Subcutaneous abdominal adipose tissue (tissue), 5 donors: Measurements from ENCODE around the gene DSE.

Experiments used
- H3K27ac ChIP-seq: one replicate; pipeline ENCODE4 v1.7.0; 2013; ENCODE audit warnings: low read depth, mild to moderate bottlenecking, inconsistent platforms, low read length, moderate library complexity
- H3K27me3 ChIP-seq, 5 donors: one replicate each; pipeline ENCODE4 v1.7.0; 2013; ENCODE audit warnings: low read length in 5 of 5, inconsistent platforms in 1 of 5; ENCODE audit not compliant: control insufficient read depth in 5 of 5, insufficient read depth in 4 of 5
- H3K36me3 ChIP-seq, 5 donors: one replicate each; pipeline ENCODE4 v1.7.0; 2013; ENCODE audit warnings: low read length in 5 of 5; ENCODE audit not compliant: control insufficient read depth in 5 of 5, insufficient read depth in 5 of 5
- H3K4me1 ChIP-seq, 5 donors: one replicate each; pipeline ENCODE4 v1.7.0; 2013; ENCODE audit warnings: low read length in 5 of 5, mild to moderate bottlenecking in 3 of 5, moderate library complexity in 1 of 5; ENCODE audit not compliant: control insufficient read depth in 5 of 5, insufficient read depth in 5 of 5
- H3K4me3 ChIP-seq, 5 donors: one replicate each; pipeline ENCODE4 v1.7.0; 2013; ENCODE audit warnings: low read length in 5 of 5, low read depth in 1 of 5
- H3K9ac ChIP-seq, 5 donors: one replicate each; pipeline ENCODE4 v1.7.0; 2013; ENCODE audit warnings: low read length in 5 of 5, mild to moderate bottlenecking in 4 of 5, moderate library complexity in 3 of 5
- H3K9me3 ChIP-seq, 5 donors: one replicate each; pipeline ENCODE4 v1.7.0; 2013; ENCODE audit warnings: low read length in 5 of 5; ENCODE audit not compliant: control insufficient read depth in 5 of 5
- donor health status: healthy.
- donor health status: healthy.
- donor health status: healthy.
- donor health status: healthy.
- donor health status: healthy.

DSE gene

DNA sequence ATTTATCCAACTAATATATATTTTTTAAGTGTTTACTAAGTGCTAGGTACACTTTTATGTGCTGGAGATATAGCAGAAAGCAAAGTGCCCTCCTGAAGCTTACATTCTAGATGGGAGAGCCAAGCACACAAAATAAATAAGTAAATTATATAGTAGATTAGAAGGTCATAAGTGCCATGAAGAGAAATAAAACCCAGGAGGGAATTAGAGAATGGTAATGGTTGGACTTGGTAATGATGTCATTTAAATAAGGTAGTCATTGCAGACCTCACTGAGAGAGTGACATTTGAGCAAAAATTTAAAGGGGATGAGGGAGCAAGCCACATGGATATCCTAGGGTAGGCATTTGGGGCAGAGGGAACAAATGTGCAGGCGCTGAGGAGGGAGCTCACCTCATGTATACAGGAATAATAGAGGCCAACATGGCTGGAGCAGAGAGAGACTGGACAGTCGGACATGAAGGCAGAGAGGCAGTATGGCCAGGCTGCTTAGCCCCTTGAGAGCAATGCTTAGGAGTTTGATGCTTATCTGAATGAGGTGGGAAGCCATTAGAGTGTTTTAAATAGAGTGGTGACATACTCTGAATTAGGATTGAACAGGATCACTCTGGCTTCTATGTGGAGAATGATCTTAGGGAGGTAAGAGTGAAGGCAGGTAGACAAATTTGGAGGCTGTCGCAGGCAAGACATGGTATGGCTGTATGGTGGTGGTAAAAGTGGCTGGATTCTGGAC, 14.1 kb downstream of the DSE start:
- H3K4me1 ChIP-seq: peaks cover 4 to 53% (median 39%) of the 10 kb centered on the region in 5 donors
- H3K27me3 ChIP-seq: no peaks in the 10 kb centered on the region
- no peak overlapping the region for H3K9ac ChIP-seq
- H3K9me3 ChIP-seq: no peaks in the 10 kb centered on the region
- peak overlapping the region; percentile 66 for H3K27ac ChIP-seq
- no peak overlapping the region for H3K4me3 ChIP-seq
- H3K36me3 ChIP-seq: no peaks in the 10 kb centered on the region

- Histone ChIP-seq H3K36me3 (no peaks in the 10 kb centered on the region), H3K4me3 (no peak overlapping the region), H3K27me3 (no peaks in the 10 kb centered on the region), H3K9ac (no peak overlapping the region), H3K4me1 (peaks cover 4 to 53% (median 38%) of the 10 kb centered on the region in 5 donors), H3K27ac (peak overlapping the region; percentile 66), H3K9me3 (no peaks in the 10 kb centered on the region)
These were observed 14.7 kb downstream of the DSE start for GRCh38 chr6:116385459-116385802.

- Histone ChIP-seq H3K27ac (peak overlapping the region; percentile 66), H3K36me3 (no peaks in the 10 kb centered on the region), H3K27me3 (no peaks in the 10 kb centered on the region), H3K4me1 (peaks cover 4 to 56% (median 38%) of the 10 kb centered on the region in 5 donors), H3K4me3 (no peak overlapping the region), H3K9ac (peak overlapping the region in 1 of 5 donors; percentile 45), H3K9me3 (no peaks in the 10 kb centered on the region)
These were observed 15.2 kb downstream of the DSE start for GRCh38 chr6:116385921-116386320.

GRCh38 chr6:116386581-116387299, 16.0 kb downstream of the DSE start:
- H3K27ac ChIP-seq: peak overlapping the region; percentile 66
- H3K4me3 ChIP-seq: no peak overlapping the region

GRCh38 chr6:116387374-116387773, 16.6 kb downstream of the DSE start:
- no peaks in the 10 kb centered on the region for H3K36me3 ChIP-seq
- no peaks in the 10 kb centered on the region for H3K9me3 ChIP-seq
- peak overlapping the region; percentile 66 for H3K27ac ChIP-seq
- peaks cover 4 to 64% (median 43%) of the 10 kb centered on the region in 5 donors for H3K4me1 ChIP-seq
- no peaks in the 10 kb centered on the region for H3K27me3 ChIP-seq
- H3K4me3 ChIP-seq: no peak overlapping the region
- no peak overlapping the region for H3K9ac ChIP-seq

More at GRCh38 chr6:116386581-116387299, 16.0 kb downstream of the DSE start:
- Histone ChIP-seq H3K4me1 (peaks cover 4 to 58% (median 38%) of the 10 kb centered on the region in 5 donors), H3K27me3 (no peaks in the 10 kb centered on the region), H3K9me3 (no peaks in the 10 kb centered on the region), H3K9ac (peak overlapping the region in 2 of 5 donors; percentile 0 to 45), H3K36me3 (no peaks in the 10 kb centered on the region)

- no peaks in the 10 kb centered on the region for H3K36me3 ChIP-seq
- no peaks in the 10 kb centered on the region for H3K9me3 ChIP-seq
- no peak overlapping the region for H3K9ac ChIP-seq
- no peaks in the 10 kb centered on the region for H3K27me3 ChIP-seq
- peaks cover 7 to 67% (median 47%) of the 10 kb centered on the region in 5 donors for H3K4me1 ChIP-seq
- peak overlapping the region; percentile 54 for H3K27ac ChIP-seq
- H3K4me3 ChIP-seq: no peak overlapping the region
These were observed 18.2 kb downstream of the DSE start for GRCh38 chr6:116388924-116389323.

DNA sequence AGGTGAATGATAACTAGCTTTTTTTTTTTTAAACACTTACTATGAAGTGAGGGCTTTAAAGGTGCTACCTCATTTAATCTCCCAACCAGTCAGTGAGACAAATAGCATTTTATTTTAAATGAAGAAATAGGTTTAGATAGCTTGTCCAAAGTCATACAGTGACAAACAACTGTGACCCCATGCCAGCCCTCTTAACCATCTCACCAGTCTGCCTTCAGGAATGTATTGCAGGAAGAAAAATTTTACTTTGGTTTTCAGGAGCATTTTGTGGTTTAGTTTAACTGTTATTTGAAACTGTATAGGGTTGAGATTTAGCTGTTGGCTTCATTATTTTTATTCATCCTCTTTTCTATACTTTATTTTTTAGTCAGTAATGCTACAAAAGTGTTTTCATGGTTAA, 18.6 kb downstream of the DSE start:
- no peaks in the 10 kb centered on the region for H3K36me3 ChIP-seq
- H3K27me3 ChIP-seq: no peaks in the 10 kb centered on the region
- no peaks in the 10 kb centered on the region for H3K9me3 ChIP-seq
- H3K4me3 ChIP-seq: no peak overlapping the region
- peak overlapping the region; percentile 54 for H3K27ac ChIP-seq
- H3K9ac ChIP-seq: no peak overlapping the region
- H3K4me1 ChIP-seq: peaks cover 7 to 67% (median 47%) of the 10 kb centered on the region in 5 donors

- H3K4me3 ChIP-seq: no peak overlapping the region
- H3K4me1 ChIP-seq: peaks cover 7 to 58% (median 41%) of the 10 kb centered on the region in 5 donors
- no peaks in the 10 kb centered on the region for H3K36me3 ChIP-seq
- no peaks in the 10 kb centered on the region for H3K27me3 ChIP-seq
- H3K27ac ChIP-seq: no peak overlapping the region
- peak overlapping the region in 1 of 5 donors; percentile 30 for H3K9ac ChIP-seq
- H3K9me3 ChIP-seq: no peaks in the 10 kb centered on the region
These were observed 19.8 kb downstream of the DSE start for GRCh38 chr6:116390581-116390980.

GRCh38 chr6:116392132-116393013, 21.6 kb downstream of the DSE start:
- no peak overlapping the region for H3K4me3 ChIP-seq
- H3K36me3 ChIP-seq: no peaks in the 10 kb centered on the region
- H3K9ac ChIP-seq: no peak overlapping the region
- H3K27me3 ChIP-seq: no peaks in the 10 kb centered on the region
- H3K4me1 ChIP-seq: peaks cover 5 to 54% (median 35%) of the 10 kb centered on the region in 5 donors
- H3K27ac ChIP-seq: peak overlapping the region; percentile 24
- no peaks in the 10 kb centered on the region for H3K9me3 ChIP-seq
